GM19023 (cell line): Measurements from ENCODE around the gene NSMCE1.

Source experiments
- ATAC-seq: cut with Tn5 transposase; IDR thresholded peaks from one replicate; pipeline ENCODE4 v1.9.1; 2021; ENCODE audit warnings: mild to moderate bottlenecking, moderate library complexity; ENCODE audit not compliant: unreplicated experiment

The NSMCE1 gene

GRCh38 chr16:27232901-27233625 is 35.5 kb downstream of the NSMCE1 start:
- no peak for ATAC-seq

- ATAC-seq, result peak; percentile 56
Observed at GRCh38 chr16:27232061-27232900, 36.3 kb downstream of the NSMCE1 start.

GRCh38 chr16:27231692-27232060 is 36.9 kb downstream of the NSMCE1 start:
- no peak for ATAC-seq

GRCh38 chr16:27230562-27231001 is 38.0 kb downstream of the NSMCE1 start:
- ATAC-seq, result no peak

DNA sequence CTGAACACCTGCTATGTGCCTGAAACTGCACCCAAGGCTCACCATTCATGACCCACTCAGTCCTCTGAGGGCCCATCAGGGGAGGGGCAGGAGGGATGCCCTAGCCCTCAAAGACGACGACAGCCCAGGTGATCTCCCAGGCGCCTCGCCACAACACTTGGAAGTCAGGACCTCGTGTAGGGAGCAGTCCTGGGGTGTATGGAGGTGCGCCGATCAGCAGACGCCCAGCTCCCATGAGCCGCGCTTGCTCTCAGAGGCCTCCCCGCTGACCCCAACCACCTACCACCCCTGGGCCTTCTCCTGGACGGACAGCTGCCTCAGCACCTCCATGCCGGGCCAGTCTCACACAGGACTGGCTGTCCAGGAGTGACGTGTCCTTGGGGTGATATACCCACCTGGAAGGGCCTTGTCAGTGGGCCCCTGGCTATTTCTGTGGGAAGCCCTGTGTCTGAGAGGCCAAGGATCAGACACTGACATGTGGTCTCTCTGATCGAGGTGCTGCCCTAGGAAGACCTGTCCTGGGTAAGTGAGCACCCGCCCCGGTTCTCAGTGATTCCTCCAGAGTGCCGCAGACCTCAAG is 38.6 kb downstream of the NSMCE1 start:
- no peak for ATAC-seq

DNA sequence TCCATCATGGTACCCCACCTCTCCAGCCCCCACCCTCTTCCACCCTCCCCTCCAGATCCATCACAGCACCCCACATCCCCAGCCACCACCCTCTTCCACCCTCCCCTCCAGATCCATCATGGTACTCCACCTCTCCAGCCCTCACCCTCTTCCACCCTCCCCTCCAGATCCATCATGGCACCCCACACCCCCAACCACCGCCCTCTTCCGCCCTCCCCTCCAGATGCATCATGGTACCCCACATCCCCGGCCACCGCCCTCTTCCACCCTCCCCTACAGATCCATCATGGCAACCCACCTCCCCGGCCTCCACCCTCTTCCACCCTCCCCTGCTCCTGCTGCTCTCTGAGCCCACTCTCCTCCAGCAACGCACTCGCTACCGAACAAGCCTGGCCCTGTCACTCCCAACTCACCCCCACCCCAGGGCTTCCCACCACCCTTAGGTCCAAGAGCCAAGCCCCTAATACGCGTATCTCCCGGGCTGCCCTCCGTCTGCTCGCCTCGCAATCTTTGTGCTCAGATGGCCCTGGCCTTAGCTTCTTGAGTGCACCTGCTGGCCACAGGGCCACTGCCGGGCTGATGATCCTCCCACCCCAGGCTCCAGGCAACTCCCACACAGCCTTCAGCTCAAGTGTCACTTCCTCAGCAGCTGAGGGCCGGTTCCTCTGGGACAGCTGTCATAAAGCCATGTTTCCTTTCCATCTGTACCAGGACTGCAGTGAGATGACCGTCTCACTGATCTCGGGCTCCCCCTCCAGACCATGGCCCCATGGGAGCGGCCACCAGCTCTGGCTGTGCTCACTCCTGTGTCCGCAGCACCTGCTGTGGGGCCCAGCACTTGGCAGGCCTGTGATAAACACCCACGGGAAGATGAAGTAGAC is 39.7 kb downstream of the NSMCE1 start:
- ATAC-seq, result no peak

DNA sequence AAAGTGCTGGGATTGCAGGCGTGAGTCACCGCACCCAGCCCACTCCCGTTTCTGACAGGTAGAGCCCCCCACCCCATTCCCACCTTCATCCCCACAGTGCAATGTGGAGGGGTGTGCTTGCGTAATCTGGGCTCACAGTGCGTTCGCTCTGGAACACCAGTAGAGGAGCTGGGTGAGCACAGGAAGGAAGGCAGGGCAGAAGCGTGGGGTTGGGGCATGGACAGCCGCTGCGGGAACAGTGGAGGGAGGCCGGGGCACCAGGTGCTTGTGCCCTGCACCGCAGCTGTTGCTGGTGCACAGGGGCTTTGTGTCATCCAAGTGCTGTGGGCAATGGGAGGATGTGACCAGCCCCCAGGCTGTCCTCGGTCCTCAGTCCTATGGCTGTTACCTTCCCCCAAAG is 40.5 kb downstream of the NSMCE1 start:
- no peak for ATAC-seq

- ATAC-seq, result no peak
Observed at GRCh38 chr16:27226976-27227705, 41.4 kb downstream of the NSMCE1 start.

- ATAC-seq, result no peak
Observed at GRCh38 chr16:27226476-27226875, 42.1 kb downstream of the NSMCE1 start.

DNA sequence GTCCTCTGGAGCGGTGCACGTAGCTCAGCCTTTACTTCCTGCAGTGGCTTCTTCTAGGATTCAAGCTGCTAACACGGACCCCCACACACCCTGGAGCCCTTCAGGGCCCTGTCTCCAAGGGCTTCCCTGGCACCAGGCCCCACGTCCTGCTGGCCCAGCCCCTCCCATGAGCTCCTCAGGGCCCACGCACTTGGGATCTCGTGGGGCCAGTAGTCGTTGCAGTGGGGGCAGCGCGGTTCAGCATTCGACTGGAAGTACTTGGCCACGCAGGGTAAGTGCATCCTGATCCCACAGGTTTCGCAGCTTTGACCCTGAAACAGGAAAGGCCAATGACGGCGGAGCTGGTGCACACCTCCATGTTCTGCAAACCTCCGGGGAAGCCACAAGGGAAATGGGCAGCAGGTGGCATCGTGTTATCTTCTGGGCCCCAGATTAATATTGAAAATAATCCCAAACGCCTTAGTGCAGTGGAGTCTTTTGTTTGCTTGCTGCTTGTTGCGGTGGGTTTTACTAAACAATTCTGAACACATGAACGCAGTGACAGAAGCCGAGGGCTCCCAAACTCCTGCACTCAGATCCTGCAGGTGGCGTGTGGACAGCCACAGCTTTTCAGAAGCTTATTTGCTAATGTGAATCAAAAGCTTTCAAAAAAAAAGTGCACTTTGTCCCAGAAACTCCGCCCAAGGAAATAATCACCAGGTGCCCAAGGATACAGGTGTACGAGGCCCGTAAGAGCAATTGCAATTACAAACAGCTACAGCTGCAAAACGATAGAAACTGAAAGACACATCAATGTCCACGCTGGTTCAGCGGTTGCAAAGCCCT is 42.8 kb downstream of the NSMCE1 start:
- ATAC-seq, result no peak

GRCh38 chr16:27224741-27225300 is 43.8 kb downstream of the NSMCE1 start:
- no peak for ATAC-seq

- ATAC-seq, result no peak
Observed at GRCh38 chr16:27224271-27224737, 44.3 kb downstream of the NSMCE1 start.

DNA sequence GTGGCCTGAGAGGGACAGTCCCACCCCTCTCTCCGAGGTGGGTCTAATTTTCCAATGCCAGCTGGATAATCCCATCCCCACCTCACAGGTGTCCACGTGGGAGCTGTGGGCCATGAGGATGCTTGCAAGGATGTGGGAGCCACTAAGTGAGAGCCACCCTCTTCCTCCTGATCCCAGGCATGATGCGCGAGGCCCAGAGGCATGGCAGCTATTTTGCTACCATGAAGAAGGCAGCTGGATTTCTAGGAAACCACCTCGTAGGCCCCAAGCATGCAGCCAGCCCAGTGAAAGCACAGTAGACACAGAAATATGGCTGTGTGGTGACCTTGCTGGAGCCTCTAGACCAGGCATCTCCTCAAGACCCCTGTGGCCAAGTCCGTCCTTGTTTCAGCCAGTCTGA is 44.9 kb downstream of the NSMCE1 start:
- ATAC-seq, result no peak

GRCh38 chr16:27223226-27223610 is 45.4 kb downstream of the NSMCE1 start:
- ATAC-seq, result no peak

- ATAC-seq, result no peak
Observed at GRCh38 chr16:27222249-27223225, 46.0 kb downstream of the NSMCE1 start.

GRCh38 chr16:27221576-27222248 is 46.9 kb downstream of the NSMCE1 start:
- ATAC-seq, result no peak

- ATAC-seq, result no peak
Observed at GRCh38 chr16:27220991-27221390, 47.6 kb downstream of the NSMCE1 start.
